ENCODE measurements around the gene CD300A. TPM values are rescaled to one million over a fixed set of nuclear protein-coding genes. Genes with fewer than 3 reads are reported as not detected.
"Not testable (repeated sequence)": the region's sequence is repeated elsewhere in the genome, so short reads cannot be mapped to it uniquely, and the experiment has no call there.

The CD300A gene
- total RNA-seq, 8 experiments from 2014 or later, result 0.17 to 1.6 (median 0.52) TPM; not detected in 5

DNA sequence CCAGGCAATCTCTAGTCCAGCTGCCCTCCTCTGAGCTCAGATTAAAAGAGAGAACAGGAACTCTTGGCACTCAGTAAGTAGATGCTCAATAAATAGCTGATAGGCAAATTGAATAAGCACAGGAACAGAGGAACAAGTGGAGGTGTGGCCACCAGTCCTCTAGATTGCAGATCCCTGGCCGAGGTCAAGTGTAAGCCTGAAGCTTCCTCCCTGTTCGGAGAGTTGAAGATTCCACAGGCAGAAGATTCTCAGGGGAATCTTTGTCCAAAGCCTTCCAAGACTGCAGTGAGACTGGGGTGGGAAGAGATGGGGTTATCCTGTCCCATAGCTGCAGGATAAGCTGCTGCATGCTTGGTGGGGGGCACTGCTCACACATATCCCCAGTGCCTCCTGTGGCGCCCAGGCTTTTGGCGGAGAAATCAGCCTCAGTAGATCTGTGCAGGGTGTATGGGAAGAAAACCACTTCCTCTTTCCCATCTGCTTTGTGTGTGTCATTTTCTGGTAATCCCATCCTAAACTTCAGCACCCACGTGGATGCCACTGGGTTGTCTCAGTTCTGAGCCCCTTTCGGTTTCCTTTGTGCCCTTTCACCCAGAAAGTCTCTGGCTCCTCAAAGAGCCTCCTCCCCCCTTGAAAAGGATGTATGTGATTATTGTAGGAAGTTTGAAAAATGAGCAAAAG lies 12.1 kb downstream of the CD300A start:
- WGBS, 10 experiments, result 0 to 100% (median 27%) methylated on average over 1 to 6 of the region's 6 CpGs; no CpG with 5 or more reads in 3 of the 10 experiments
- no peak overlapping the region for H3K4me3 ChIP-seq
- in situ Hi-C loops (cut with MboI; ENCODE audit: low pct_unique_long_range_greater_than_20kb in 2 of 9, low sequenced_read_pairs in 9 of 9, unreplicated experiment in 9 of 9), result no loop called here
- no peak for ATAC-seq (replicated peaks in 6 of 8)
- H3K27ac ChIP-seq, result no peak overlapping the region
- H3K4me1 ChIP-seq (replicated peaks in 1 of 2), result no peaks in the 10 kb centered on the region

DNA sequence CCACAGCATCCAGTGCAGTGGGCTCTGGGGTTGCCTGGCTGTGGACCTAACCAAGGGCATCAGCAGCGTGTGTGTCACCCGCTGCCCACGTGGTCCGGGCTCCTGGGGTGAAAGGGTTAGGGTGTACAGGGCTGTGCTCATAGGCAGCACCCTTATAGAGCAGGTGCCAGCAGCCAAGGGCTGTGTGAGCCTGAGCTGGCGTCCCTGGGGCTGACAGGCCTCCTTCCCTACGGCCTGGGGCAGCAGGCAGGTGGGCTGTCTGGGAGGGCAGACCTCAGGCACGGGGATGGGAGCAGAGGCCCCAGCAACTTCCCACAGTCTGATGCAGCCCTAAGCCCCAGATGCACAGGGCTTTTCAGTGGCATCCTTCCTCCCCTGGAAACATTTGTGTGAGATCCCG lies 13.9 kb downstream of the CD300A start:
- Histone ChIP-seq H3K4me3 (no peak overlapping the region), H3K4me1 (replicated peaks in 1 of 2) (no peaks in the 10 kb centered on the region), H3K27ac (no peak overlapping the region)
- in situ Hi-C loops (cut with MboI; ENCODE audit: low pct_unique_long_range_greater_than_20kb in 2 of 9, low sequenced_read_pairs in 9 of 9, unreplicated experiment in 9 of 9), result no loop called here
- peak in 1 of 8 experiments; percentile 6 for ATAC-seq (replicated peaks in 6 of 8)
- WGBS, 10 experiments, result 0 to 78% (median 29%) methylated on average over 1 to 4 of the region's 8 CpGs; no CpG with 5 or more reads in 6 of the 10 experiments

DNA sequence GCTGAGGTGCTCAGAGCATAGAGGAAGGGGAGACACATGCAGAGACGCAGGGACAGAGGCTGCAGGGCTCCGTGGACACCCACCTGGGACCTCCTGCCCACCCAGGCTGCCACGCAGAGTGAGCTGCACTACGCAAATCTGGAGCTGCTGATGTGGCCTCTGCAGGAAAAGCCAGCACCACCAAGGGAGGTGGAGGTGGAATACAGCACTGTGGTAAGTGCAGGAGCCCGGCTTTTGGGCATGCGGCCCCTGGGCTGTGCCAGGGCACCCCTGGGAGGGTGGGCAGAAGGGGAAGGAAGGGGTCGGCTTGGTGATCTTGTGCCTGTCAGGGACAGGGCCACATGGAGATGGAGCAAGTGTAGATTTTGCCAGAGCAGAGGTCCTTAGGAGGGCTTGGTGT lies 15.2 kb downstream of the CD300A start:
- Histone ChIP-seq H3K4me3 (no peak overlapping the region), H3K27ac (no peak overlapping the region), H3K4me1 (replicated peaks in 1 of 2) (no peaks in the 10 kb centered on the region)
- in situ Hi-C loops (cut with MboI; ENCODE audit: low pct_unique_long_range_greater_than_20kb in 2 of 9, low sequenced_read_pairs in 9 of 9, unreplicated experiment in 9 of 9), result no loop called here
- no peak for ATAC-seq (replicated peaks in 6 of 8)
- 50 to 80% (median 70%) methylated on average over 1 to 2 of the region's 7 CpGs; no CpG with 5 or more reads in 7 of the 10 experiments for WGBS, 10 experiments

DNA sequence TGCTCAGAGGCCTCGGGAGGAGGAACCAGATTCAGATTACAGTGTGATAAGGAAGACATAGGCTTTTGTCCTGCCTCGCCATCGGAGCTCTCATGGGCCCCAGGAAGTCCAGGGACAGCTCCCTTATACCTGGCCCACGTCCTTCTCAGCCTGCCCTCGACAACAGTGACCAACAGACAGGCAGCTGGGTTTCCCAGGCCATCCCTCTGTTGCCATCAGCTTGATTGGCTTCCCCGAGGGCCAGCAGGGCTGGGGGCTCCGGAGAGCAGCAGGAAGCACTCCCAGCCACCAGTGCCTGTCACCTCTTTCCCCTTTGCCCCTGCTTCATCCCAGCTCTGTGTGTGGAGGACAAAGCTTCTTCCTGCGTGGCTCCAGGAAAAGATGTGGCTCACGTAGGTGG lies 17.6 kb downstream of the CD300A start:
- Histone ChIP-seq H3K4me1 (replicated peaks in 1 of 2) (no peaks in the 10 kb centered on the region), H3K27ac (no peak overlapping the region), H3K4me3 (no peak overlapping the region)
- WGBS, 10 experiments, result 15 to 100% (median 49%) methylated on average over 1 to 5 of the region's 9 CpGs; no CpG with 5 or more reads in 4 of the 10 experiments
- ATAC-seq (replicated peaks in 6 of 8), result no peak
- in situ Hi-C loops (cut with MboI; ENCODE audit: low pct_unique_long_range_greater_than_20kb in 2 of 9, low sequenced_read_pairs in 9 of 9, unreplicated experiment in 9 of 9), result no loop called here

DNA sequence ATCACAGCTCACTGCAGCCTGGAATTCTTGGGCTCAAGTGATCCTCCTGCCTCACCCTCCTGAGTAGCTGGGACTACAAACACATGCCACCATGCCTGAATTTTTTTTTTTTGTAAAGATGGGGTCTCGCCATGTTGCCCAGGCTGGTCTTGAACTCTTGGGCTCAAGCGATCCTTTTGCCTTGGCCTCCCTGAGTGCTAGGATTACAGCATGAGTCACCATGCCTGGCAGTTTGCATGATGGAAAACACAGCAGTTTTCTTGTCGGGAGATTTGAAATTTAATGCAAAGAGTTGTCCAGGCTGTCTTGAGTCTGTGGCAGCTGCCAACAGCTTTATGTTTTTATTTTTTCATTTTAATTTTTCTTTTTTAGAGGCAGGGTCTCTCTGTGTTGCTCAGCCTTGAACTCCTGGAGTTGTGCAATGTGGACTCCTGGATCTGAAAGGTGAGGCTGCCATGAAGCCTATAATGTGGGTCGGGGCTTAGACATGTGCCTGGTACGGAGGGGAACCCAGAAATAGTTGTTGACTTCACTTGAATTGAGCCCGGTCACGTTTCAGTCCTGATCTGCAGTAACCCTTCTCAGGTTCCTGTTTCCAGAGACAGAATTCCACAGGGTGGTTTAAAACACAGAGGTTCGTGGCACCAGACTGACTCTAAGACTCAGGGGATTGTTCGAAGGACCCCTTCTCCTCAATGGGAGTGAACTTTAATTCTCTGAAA lies 18.7 kb downstream of the CD300A start:
- Histone ChIP-seq H3K4me3 (no peak overlapping the region), H3K27ac (no peak overlapping the region), H3K4me1 (replicated peaks in 1 of 2) (no peaks in the 10 kb centered on the region)
- WGBS, 10 experiments, result 15 to 90% (median 62%) methylated on average over 1 to 9 of the region's 9 CpGs; no CpG with 5 or more reads in 1 of the 10 experiments
- peak in 1 of 8 experiments; percentile 40 for ATAC-seq (replicated peaks in 6 of 8)
- in situ Hi-C loops (cut with MboI; ENCODE audit: low pct_unique_long_range_greater_than_20kb in 2 of 9, low sequenced_read_pairs in 9 of 9, unreplicated experiment in 9 of 9), result no loop called here

DNA sequence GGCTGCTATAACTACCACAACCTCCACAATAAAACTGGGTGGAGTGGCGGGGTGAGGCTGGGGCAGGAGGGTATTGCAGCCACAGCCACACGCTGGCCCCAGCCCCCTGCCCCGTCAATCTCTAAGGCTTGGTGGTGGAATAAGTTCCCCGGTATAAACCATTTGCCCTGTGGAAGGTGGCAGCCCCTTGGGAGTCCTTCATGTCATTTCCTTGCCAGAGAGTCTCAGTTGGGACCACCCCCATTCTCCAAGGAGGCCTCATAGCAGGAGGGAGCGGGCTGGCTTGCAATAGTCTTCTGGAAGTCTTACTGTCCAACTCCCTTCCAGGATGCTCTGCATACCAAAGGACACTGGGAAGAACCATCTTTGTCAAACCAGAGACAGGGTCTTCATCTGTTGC lies 19.4 kb downstream of the CD300A start:
- H3K4me3 ChIP-seq, result no peak overlapping the region
- ATAC-seq (replicated peaks in 6 of 8), result no peak
- H3K27ac ChIP-seq, result no peak overlapping the region
- in situ Hi-C loops (cut with MboI; ENCODE audit: low pct_unique_long_range_greater_than_20kb in 2 of 9, low sequenced_read_pairs in 9 of 9, unreplicated experiment in 9 of 9), result no loop called here
- WGBS, 10 experiments, result 75% methylated on average over 4 of the region's 5 CpGs; no CpG with 5 or more reads in 9 of the 10 experiments
- no peaks in the 10 kb centered on the region for H3K4me1 ChIP-seq (replicated peaks in 1 of 2)

DNA sequence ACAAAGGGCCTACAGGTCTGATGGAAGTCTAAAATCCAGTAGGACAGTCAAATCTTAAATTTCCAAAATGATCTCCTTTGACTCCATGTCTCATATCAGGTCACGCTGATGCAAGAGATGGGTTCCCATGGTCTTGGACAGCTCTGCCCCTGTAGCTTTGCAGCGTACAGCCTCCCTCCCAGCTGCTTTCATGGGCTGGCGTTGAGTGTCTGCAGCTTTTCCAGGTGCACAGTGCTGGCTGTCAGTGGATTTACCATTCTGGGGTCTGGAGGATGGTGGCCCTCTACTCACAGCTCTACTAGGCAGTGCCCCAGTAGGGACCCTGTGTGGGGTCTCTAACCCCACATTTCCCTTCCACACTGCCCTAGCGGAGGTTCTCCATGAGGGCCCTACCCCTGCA lies 21.8 kb downstream of the CD300A start:
- H3K4me1 ChIP-seq (replicated peaks in 1 of 2); H3K4me3 ChIP-seq; in situ Hi-C loops (cut with MboI; ENCODE audit: low pct_unique_long_range_greater_than_20kb in 2 of 9, low sequenced_read_pairs in 9 of 9, unreplicated experiment in 9 of 9); ATAC-seq (replicated peaks in 6 of 8); H3K27ac ChIP-seq: not testable (repeated sequence)
- 40 to 100% (median 74%) methylated on average over 1 to 3 of the region's 4 CpGs; no CpG with 5 or more reads in 5 of the 10 experiments for WGBS, 10 experiments

DNA sequence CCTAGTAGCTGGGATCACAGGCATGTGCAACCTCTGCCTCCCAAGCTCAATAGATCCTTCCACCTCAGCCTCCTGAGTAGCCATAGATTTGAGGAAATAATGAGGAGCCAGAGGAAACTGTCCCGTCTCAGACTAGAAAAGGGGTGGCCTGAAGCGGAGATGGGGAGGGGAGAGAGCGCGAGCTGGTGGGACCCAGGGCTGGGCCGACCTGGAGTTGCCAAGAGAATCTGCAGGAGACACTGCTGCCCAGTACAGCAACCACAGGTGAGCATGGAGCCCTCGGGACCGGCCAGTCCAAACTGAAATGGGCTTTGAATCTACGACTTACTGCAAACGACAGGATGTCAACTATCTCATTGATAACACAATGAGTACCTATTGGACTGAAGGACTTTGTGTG lies 24.3 kb downstream of the CD300A start:
- in situ Hi-C loops (cut with MboI; ENCODE audit: low pct_unique_long_range_greater_than_20kb in 2 of 9, low sequenced_read_pairs in 9 of 9, unreplicated experiment in 9 of 9), result no loop called here
- 20 to 100% (median 84%) methylated on average over 1 to 6 of the region's 9 CpGs; no CpG with 5 or more reads in 6 of the 10 experiments for WGBS, 10 experiments
- Histone ChIP-seq H3K4me1 (replicated peaks in 1 of 2) (no peaks in the 10 kb centered on the region), H3K27ac (no peak overlapping the region), H3K4me3 (no peak overlapping the region)
- no peak for ATAC-seq (replicated peaks in 6 of 8)

DNA sequence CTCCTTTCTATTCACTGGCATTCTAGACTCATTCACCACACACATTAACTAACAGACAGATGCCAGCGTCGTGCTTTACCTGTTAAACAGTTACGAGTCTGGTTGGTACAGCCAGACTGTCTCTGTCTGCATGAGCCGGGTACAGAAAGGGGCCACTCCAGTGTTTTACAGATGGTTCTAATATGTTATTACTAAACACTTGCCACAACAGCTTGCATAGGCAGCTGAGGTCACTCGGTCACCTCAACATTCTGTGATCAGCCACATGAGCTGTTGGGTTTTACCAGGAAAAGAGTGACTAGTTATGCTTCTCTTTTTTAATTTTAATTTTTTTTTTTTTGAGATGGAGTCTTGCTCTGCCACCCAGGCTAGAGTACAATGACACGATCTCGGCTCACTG lies 25.2 kb downstream of the CD300A start:
- in situ Hi-C loops (cut with MboI; ENCODE audit: low pct_unique_long_range_greater_than_20kb in 2 of 9, low sequenced_read_pairs in 9 of 9, unreplicated experiment in 9 of 9), result no loop called here
- ATAC-seq (replicated peaks in 6 of 8), result no peak

DNA sequence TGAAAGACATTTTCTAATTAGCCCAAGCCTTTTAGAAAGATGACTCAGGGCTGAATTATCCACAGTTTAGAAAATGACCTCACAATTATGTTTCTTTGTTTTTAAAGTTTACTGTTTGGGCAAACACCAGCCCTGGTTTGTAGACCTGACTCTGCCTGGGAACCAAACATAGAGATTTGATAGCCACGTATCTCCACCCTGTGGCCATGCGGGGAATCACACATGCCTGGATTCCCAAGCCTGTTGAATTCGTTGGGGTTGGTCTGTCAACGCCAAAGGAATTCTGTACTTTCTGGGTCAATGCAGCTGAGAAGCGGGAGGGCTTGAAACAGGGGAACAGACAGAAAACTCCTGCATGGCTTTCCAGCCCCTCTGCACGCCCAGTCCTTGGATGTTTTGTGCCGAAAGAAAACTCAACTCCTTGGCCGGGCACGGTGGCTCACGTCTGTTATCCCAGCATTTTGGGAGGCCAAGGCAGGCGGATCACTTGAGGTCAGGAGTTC lies 26.9 kb downstream of the CD300A start:
- Histone ChIP-seq H3K4me1 (replicated peaks in 1 of 2) (no peaks in the 10 kb centered on the region), H3K4me3 (no peak overlapping the region), H3K27ac (no peak overlapping the region)
- peak; percentile 40 to 94 (median 76) for ATAC-seq (replicated peaks in 6 of 8)
- 0 to 40% (median 0%) methylated on average over 1 to 9 of the region's 11 CpGs; no CpG with 5 or more reads in 4 of the 10 experiments for WGBS, 10 experiments
- in situ Hi-C loops (cut with MboI; ENCODE audit: low pct_unique_long_range_greater_than_20kb in 2 of 9, low sequenced_read_pairs in 9 of 9, unreplicated experiment in 9 of 9), result no loop called here

More for the DNA sequence above, 25.2 kb downstream of the CD300A start:
- Histone ChIP-seq H3K4me1 (replicated peaks in 1 of 2) (no peaks in the 10 kb centered on the region), H3K4me3 (no peak overlapping the region), H3K27ac (no peak overlapping the region)
- 0 to 100% (median 86%) methylated on average over 1 to 7 of the region's 7 CpGs; no CpG with 5 or more reads in 1 of the 10 experiments for WGBS, 10 experiments

DNA sequence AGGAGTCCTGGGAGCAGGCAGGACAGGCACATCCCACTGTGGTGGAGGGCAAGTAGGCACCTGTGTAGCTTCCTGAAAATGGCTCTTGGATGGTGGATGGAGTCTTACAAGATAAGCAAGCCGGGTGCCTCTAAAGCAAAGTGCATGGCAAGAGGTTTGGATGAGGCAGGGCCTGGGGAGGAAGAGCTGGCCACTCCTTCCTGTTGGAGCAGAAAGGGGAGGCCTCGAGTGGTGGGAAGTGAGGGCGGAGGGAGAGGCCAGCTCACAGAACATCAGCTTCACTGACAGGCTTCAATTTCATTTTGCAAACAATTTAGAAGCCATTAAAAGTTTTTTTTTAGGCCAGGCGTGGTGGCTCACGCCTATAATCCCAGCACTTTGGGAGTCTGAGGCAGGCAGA lies 31.0 kb downstream of the CD300A start:
- in situ Hi-C loops (cut with MboI; ENCODE audit: low pct_unique_long_range_greater_than_20kb in 2 of 9, low sequenced_read_pairs in 9 of 9, unreplicated experiment in 9 of 9), result no loop called here
- WGBS, 10 experiments, result 0 to 83% (median 63%) methylated on average over 1 to 5 of the region's 5 CpGs; no CpG with 5 or more reads in 3 of the 10 experiments
- ATAC-seq (replicated peaks in 6 of 8), result no peak
- Histone ChIP-seq H3K4me1 (replicated peaks in 1 of 2) (no peaks in the 10 kb centered on the region), H3K27ac (no peak overlapping the region), H3K4me3 (no peak overlapping the region)

DNA sequence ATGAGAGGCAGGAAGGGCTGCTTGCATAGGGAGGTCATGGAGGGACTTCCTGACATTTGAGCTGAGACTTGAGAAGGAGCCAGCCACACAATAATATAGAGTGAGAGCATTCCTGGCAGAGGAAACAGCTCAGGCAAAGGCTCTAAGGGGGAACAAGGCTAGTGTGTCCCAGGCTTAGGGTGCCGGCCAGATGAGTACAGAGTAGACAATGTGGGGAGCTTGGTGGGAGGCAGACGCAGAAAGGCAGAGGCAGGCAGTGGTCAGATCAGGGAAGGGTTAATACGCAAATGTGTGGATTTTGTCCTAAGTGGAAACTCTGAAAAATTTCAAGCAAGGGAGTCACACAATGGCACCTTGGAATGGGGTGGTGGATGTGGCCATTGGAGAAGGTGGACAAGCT lies 33.6 kb downstream of the CD300A start:
- H3K4me1 ChIP-seq (replicated peaks in 1 of 2), result no peaks in the 10 kb centered on the region
- no peak for ATAC-seq (replicated peaks in 6 of 8)
- in situ Hi-C loops (cut with MboI; ENCODE audit: low pct_unique_long_range_greater_than_20kb in 2 of 9, low sequenced_read_pairs in 9 of 9, unreplicated experiment in 9 of 9), result no loop called here

DNA sequence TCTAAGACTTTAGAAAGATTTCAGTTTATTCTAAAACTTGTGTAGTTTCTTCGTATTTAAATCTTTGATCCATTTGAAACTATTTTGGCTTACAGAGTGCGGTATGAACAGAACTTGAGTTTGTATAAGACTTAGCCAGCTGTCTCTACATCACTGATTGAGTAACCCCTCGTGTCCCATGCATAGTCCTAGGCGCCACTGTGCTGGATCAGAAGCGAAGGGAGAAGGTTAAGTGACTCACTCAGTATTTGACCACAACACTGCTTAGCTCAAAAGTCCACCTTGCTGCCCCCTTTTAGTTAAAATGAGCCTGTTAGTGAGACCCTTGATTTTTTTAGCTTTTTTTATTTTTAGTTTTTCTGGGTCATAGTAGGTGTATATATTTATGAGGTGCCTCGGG lies 36.4 kb downstream of the CD300A start:
- Histone ChIP-seq H3K4me3 (no peak overlapping the region), H3K27ac (no peak overlapping the region), H3K4me1 (replicated peaks in 1 of 2) (no peaks in the 10 kb centered on the region)
- no peak for ATAC-seq (replicated peaks in 6 of 8)
- in situ Hi-C loops (cut with MboI; ENCODE audit: low pct_unique_long_range_greater_than_20kb in 2 of 9, low sequenced_read_pairs in 9 of 9, unreplicated experiment in 9 of 9), result no loop called here
- 23 to 100% (median 70%) methylated on average over 2 to 6 of the region's 6 CpGs for WGBS, 10 experiments

More for the DNA sequence above, 33.6 kb downstream of the CD300A start:
- WGBS, 10 experiments, result 41 to 100% (median 74%) methylated on average over 1 to 3 of the region's 3 CpGs; no CpG with 5 or more reads in 3 of the 10 experiments
- H3K4me3 ChIP-seq, result no peak overlapping the region
- no peak overlapping the region for H3K27ac ChIP-seq

Measured in motor neuron (in vitro differentiated cells).